ENCODE results near the gene INVS.
"Not testable (repeated sequence)": the region's sequence is repeated elsewhere in the genome, so short reads cannot be mapped to it uniquely, and the experiment has no call there.

The INVS gene

DNA sequence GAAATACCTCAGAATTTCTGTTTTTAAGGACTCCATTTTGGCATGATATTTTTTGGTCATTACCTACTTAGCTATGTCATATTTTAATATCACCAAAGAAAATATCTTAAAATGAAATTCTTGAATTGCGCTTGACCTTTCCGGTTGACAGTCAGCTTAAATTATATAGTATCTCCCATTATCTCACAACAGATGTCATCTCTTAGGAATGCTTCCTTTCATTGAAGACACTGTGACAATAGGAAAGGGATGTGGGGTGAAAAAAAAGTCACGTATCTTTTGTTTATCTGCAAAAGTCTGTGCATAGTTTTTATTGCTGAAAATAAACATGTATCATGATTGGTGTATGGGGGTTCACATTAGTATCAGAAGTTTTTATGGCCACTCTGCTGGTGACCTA is 105.8 kb downstream of the INVS start:
- no peak for DNase-seq (ENCODE audit: low spot score)

DNA sequence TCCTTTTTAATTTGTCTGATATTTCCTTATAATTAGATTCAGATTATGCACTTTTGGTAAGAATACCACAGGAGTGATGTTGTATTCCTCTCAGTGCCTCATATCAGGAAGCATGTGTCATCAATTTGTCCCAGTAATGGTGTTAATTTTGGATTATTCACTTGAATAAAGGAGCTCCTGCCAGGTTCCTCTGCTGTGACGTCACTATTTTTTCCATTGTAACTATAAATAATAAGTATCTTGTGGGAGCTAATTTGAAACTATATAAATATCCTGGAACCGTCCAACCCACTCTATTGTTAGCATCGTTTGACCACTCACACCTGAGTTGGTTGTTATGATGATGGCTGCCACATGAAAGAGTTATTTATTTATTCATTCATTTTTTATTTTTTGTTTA is 107.9 kb downstream of the INVS start:
- DNase-seq (ENCODE audit: low spot score): no peak

DNA sequence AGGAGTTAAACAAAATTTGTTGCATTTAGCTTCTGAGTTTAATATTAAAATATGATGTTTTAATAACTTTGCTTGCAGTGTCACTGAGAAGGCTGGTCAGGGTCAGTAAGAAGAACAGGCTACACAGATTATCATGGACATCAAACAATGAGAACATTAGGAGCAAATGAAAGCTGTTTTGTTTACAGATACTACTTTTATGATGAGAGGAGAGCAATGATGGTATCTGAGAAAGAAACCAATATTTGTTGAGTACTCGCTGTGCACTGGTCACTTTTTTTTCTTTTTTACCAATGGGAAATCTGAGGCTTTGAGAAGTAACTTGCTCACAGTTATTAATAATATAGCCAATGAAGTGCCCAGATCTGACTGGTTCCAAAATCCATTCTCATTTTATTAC is 109.6 kb downstream of the INVS start:
- no peak for DNase-seq (ENCODE audit: low spot score)

DNA sequence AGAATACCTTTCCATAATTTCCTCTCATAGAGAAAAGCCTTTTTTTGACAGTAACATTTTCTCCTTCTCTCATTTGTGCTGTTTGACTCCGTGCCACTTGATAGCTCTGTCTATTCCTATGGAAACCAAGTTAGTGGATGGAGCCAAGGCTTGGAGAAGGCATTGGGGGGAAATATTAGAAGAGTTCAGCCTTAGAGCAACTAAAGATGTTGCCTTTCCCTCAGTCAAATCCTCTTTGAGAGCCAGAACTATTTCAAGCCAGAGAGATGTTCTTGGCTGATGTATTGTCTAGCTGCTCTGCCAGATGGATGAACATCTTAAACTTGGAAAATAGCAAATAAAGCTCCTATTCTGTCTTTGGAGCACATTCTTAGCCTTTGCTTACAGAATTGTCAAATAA is 112.4 kb downstream of the INVS start:
- no peak for DNase-seq (ENCODE audit: low spot score)

DNA sequence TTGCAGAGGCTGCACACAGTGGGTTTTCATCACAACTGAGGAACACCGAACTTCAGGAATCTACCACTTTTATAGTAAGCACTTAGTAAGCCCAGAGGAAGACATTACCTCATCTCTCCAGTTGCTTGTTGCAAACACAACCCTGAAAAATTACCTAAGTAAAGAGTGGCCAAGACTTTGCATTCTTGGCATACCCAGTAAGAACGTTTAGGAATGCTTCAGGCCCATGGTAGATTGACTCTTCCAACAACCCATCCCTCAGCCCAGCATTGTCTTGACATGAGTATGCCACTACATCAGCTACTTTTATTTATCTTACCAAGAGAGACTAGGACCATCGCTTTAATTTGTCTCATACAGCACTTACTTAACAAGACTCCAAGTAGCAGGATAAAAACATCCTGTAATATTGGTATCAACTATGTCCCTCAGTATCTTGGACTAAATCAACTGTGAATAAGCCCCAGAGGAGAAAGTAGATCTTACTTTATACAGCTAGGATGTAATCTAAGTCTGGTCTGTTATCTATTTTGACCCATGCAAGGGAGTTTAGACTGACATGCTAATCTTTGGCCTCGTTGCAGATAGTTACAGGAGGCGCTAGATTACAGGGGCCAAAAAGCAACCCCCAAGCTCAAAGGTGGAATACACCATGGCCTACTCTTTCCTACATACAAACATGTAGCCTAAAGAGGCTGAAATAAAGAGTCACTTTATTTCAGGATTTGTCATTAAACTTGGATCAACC is 114.9 kb downstream of the INVS start:
- DNase-seq (ENCODE audit: low spot score): no peak

DNA sequence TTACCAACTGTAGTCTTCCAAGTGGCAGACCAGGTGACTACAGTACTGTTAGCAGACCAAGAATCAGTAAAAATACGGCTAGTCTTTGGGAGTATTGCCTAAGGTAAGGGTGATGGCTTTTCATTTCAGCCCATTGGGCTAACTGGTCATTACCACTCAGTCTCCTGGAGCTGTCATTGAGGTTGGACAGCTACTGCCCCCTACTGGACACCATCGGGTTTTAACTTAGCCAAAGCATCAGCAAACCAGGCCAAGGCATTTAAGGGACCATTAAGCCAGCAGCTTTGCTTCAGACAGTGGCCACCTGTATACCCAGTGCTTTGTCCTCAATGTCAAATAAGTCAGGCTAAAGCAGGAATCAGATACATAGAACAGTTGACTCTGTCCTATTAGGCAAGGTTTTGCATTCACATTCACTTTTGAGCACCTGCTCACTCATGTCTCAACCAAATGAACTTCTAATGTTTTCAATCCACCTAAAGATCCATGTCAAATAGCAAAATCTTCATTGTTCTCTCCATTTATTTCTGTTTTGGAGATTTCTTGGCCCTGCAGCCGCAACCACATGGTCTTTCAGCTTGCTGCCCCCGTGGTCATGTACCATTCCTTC is 117.2 kb downstream of the INVS start:
- peak; percentile 64 for DNase-seq (ENCODE audit: low spot score)

DNA sequence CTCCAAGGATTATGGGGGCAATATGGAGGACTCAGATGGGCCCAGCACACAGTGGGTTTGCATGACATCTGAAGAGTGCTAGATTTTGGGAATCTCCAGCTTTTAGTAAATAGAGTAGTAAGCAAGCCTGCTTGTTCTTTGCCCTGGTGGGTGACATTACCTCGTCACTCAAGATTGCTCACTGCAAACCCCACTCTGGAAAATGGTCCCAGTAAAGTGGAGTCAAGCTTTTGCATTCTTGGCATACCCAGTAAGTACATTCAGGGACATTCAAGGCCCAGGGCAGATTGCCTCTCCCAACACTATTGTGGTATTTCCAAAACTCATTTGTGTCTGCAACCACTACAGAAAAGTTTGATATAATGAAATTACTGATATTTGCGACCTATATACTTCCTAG is 118.5 kb downstream of the INVS start:
- no peak for DNase-seq (ENCODE audit: low spot score)

DNA sequence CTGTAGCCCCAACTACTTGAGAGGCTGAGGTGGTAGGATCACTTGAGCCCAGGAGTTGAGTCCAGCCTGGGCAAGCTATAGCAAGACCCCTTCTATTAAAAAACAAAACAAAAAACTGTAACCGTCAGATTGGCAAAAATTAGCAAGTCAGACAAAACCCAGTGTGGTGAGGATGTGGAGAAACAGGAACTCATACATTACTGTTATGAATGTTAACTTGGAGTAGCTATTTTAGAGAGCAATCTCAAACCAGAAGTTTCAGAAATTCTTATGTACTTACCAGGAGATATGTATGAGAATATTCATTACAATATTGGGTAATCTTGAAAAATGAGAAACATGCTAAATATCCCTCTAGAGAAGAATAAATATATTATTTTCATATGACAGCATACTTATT is 120.3 kb downstream of the INVS start:
- no peak for DNase-seq (ENCODE audit: low spot score)

DNA sequence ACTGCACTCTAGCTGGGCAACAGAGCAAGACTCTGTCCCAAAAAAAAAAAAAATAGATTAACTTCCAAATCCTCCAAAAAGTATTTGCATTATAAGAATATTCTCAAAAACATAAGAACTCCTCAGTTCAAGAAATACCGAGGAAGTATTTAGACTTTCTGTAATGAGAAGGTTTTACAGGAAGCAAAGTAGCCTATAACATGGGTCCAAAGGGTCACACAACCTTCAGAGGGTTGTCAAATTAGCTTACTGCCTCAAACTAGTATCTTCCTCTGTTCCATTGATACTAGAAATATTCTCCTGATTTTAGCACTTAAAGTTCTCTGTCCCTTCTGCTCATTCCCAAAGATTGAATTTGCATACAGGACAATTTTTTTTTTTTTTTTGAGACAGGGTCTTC is 121.9 kb downstream of the INVS start:
- no peak for DNase-seq (ENCODE audit: low spot score)

DNA sequence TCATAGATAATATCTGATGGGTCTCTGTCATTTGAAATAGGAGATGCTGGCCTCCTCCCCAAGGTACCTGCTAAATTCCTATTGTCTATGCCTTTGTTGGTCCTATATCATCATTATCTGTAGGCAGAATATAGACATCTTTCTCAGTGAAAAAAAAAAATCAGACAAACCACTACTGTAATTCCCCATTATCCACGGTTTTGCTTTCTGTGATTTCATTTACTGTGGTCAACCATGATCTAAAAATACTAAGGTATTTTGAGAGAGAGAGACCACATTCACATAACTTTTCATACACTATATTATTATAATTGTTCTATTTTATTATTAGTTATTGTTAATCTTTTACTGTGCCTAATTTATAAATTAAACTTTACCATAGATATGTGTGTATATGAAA is 122.5 kb downstream of the INVS start:
- DNase-seq (ENCODE audit: low spot score): no peak

DNA sequence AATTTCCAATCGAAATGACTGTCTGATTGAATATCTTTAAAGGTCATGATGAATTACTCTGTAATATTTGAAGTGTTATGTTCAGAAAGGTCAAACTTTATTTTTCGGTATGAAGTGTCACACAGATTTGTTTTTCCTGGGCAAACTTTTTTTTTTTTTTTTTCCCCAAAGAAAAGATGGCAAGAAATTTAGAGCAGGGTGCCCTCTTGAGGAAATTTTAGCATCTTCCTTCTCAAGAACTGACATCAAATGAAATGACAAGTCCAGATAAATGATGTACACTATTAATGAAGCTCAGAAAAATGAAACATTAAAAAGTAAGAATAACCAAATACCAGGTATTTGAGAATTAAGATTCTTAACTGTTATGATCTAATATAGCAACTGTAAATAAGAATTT is 123.6 kb downstream of the INVS start:
- no peak for DNase-seq (ENCODE audit: low spot score)

DNA sequence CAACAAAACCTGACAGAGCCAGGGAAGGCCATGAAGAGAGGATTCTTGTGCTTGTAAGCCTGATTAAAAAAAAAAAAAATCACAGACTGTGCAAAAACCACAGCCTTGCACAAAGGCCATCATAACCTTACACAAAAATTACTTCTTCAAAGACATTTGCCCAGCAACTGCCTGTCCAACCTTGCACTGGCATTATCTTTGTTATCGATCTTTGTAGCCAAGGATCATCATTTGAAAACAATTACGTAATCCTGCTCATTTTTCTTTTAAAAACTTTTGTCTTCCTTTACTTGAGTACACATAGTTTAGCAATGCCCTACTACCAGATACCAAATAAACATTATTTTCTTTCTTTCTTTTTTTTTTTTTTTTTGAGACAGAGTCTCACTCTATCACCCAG is 128.6 kb downstream of the INVS start:
- no peak for DNase-seq (ENCODE audit: low spot score)

DNA sequence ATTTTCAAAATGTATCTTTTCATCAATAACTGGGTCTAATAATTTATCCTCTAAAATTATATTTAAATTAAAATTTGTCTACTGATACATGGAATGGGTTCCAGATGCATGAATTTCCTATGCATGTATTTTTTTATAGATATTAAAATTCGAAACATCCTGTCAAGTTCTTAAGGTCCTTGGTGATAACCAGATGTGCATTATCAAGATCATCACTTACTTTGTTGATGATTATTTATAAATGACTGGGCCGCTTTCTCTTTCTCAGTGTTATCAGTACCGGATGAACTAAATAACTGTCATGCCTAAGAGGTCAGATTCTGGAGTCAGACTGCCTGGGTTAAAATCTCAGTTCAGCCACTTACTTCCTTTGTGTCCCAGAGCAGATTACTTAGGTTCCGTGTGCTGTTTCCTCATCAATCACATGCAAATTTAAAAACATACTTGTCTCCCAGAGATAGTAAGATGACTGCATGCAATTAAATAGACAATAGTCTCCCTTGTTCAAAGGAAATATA is 129.4 kb downstream of the INVS start:
- DNase-seq (ENCODE audit: low spot score): no peak

DNA sequence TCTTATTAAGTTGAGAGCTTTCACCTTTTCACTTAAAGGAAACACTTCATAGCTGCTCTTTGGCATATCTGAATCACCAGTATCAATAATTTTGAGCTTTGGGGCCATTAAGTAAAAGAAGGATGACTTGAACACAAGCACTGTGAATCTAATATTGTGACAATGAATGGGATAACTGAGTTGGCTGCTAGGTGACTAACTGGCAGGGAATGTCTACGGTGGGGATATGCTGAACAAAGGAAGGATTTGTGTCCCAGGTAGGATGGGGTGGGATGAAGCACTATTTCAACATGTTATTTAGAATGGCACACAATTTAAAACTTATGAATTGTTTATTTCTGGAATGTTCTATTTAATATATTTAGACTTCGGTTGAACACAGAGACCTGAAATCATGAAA is 130.1 kb downstream of the INVS start:
- no peak for DNase-seq (ENCODE audit: low spot score)

DNA sequence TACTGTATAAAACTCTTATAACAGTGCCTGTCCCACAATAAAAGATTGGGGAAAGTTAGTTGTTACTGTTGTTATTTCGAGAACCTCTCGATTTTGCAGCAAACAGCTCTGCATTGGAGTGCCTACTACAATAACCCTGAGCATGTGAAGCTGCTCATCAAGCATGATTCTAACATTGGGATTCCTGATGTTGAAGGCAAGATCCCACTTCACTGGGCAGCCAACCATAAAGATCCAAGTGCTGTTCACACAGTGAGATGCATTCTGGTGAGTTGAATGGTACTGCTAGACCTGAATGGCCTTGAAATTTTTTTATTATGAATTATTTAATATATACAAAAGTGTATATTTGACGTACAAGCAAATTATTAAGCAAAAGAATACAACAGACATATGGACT is 130.5 kb downstream of the INVS start:
- no peak for DNase-seq (ENCODE audit: low spot score)

DNA sequence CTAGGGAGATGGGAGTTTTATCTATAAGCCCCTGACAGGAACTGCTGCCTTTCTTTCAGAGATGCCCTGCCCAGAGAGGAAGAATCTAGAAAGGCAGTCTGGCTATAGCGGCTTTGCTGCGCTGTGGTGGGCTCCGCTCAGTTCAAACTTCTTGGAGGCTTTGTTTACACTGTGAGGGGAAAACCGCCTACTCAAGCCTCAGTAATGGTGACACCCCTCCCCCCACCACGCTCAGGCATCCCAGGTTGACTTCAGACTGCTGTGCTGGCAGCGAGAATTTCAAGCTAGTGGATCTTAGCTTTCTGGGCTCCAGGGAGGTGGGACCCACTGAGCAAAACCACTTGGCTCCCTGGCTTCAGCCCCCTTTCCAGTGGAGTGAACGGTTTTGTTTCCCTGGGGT is 137.9 kb downstream of the INVS start:
- not testable (repeated sequence) for DNase-seq (ENCODE audit: low spot score)

DNA sequence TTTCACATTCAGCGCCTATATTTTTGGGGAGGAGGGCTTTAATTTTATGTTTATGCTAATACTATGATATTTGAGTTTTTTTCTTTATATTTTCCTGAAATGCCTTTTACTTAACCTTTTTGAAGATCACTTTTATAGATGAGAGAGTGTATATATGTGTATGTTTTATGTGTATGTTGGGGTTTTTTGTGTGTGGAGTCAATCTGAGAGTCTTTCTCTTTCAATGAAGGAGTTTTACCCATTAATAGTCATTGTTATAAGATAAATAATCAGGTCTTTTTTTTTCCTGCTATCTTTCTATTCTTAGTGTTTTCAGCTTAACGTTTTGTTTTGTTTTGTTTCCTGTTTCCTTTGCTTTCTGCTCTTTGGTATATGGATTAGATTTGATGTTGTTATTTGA is 141.5 kb downstream of the INVS start:
- no peak for DNase-seq (ENCODE audit: low spot score)

DNA sequence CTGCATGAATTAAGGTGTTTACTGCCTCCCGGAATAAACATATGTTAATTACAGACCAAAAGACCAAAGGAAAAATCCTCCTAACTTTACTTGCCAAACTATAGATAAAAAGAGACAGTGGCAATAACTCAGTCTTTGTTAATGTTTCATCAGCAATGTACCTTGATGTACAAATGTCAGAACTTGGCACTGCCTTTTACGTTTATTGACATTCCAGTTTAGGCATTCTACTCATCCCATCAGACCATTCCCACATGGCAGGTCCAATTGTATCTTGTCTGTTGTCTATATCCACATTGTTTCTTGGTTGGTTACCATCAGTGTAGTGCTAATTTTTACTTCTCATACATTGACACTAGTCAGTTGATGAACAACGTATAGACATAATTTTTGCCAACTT is 168.2 kb downstream of the INVS start:
- DNase-seq (ENCODE audit: low spot score): no peak

DNA sequence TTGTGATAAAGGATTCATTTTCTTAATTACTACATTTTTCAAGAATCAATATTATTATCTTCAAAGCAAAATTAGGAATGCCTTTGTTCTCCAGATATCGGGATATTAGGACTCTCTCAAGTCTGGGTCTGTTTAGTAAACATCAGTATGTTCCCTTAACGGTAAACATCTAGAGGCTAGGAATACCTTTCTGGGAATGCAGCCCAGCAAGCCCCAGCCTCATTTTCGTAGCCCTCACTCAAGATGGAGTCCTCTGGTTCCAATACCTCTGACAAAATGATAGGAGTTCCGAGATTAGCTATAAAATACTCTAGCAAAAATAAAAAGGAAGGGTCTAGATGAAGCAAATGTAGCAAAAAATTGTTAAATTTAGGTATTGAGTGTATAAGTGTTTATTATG is 169.2 kb downstream of the INVS start:
- no peak for DNase-seq (ENCODE audit: low spot score)

DNA sequence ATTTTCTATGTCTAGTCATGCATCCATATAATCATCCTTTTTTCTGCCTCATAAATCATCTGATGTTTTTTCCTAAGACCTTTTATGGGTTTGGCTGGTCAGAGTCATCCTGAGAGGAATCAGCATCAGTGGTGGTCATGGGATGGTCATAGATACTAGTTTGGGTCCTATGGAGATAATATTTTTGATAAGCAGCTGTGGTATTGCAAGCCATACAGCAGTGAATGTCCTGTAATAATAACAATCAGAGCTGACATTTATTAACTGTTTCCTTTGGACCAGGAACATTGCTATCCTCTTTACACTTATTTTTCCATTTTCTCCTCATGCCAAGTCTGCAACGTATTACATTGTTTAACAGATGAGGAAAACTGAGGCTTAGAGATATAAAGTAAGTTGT is 170.6 kb downstream of the INVS start:
- DNase-seq (ENCODE audit: low spot score): no peak

DNA sequence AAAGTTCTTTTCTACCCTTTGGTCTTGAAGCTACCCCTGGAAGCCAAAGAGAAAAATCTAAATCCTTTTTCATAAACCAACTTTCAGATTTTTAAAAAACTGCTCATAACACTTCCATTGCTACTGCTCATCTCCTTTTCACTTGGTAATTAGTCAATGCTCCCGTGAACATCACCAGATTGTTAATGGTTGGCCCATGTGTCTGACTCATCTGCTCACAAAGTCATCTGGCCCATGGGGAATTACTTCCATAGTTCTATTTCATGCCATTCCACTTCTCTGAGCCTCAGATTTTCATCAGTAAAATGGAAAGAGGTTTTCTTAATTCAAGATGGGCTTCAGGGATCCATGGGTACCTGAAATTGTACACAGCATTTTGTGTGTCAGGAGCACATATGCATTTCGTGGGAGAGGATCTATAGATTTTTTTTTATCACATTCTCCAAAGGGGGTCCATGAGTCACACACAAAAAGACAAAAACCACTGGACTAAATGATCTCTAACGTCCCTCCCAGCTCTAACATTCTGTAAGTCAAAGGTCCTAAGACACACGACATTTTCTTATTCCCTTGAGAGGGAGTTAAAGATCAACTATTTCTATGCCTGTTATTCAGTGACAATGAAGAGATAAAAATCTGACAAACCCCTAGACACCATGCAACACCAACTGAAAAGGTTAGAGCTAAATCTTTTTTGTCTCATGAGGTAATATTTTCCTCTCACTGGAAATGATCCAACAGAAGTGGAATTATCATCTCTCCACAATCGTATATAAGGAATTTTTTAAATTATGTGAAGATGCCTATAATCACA is 178.3 kb downstream of the INVS start:
- no peak for DNase-seq (ENCODE audit: low spot score)

DNA sequence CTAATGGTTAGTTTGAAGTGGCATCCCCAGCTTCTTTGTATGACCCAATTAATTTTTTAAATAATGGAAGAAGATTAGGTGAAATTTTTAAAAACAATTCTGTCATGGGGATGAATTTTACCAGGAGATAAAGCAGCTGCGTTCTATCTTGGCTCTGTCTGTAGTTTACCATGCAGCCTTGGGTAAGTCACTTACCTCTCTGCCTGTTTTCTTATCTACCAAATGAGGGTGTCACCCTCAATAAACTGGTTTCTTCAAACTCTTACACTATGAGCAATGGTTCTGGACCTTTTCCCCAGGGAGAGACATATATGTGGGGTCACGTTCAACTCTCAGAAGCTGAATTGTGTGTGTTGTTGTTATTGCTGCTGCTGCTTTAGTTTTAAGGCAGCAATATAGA is 182.0 kb downstream of the INVS start:
- no peak for DNase-seq (ENCODE audit: low spot score)

Measured in CD4-positive, alpha-beta T cell treated with Interleukin-15 for 4 hours (primary cell).